Panc1 (cell line): ENCODE data around the gene CHIA.

ENCODE experiments used
- CTCF ChIP-seq: fragments of 450-650 bp; IDR thresholded peaks from 2 replicates; pipeline ENCODE4 v1.5.1; 2017; ENCODE audit warnings: mild to moderate bottlenecking
- REST ChIP-seq, 2 experiments: IDR thresholded peaks; 2 replicates each; pipeline ENCODE4 v1.6.1; 2011 to 2012; ENCODE audit warnings: low read depth in 2 of 2, control low read depth in 1 of 2, low read length in 1 of 2, mild to moderate bottlenecking in 1 of 2, moderate library complexity in 1 of 2; ENCODE audit not compliant: insufficient read depth in 1 of 2

DNA sequence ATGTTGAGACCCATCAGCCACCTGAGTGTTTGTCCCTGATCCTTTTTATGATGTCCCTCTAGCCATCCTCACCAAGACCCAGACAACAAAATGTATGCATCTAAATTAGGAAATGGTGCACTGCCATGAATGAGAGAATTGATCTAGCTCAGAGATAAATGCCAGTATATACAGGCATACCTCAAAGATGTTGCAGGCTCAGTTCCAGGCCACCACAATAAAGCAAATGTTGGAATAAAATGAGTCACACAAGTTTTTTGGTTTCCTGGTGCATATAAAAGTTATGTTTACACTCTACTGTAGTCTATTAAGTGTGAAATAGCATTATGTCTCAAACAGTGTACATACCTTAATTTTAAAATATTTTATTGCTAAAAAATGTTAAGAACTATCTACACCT is 63.9 kb downstream of the CHIA start:
- TF ChIP-seq CTCF (no peak), REST (IDR thresholded peaks at IDR 0.05; ENCODE audit: insufficient read depth in 1 of 2, low read depth in 2 of 2, low read length in 1 of 2) (no peak)
